K562 (cell line): Measurements from ENCODE around the gene ZBTB47. TPM values are rescaled to one million over a fixed set of nuclear protein-coding genes. Genes with fewer than 3 reads are reported as not detected.

Experiments
- CAMTA2 ChIP-seq: fragments of 250-450 bp; sonication (Bioruptor Pico); conservative IDR thresholded peaks from 2 replicates; pipeline ENCODE4 v1.5.1; 2022
- CREM ChIP-seq: IDR thresholded peaks from 2 replicates; pipeline ENCODE4 v1.6.1; 2014; ENCODE audit warnings: antibody characterized with exemption, low read depth
- GABPA ChIP-seq: fragments of 200-800 bp; sonication (Bioruptor generic); conservative IDR thresholded peaks from 2 replicates; pipeline ENCODE4 v1.6.1; 2016; ENCODE audit warnings: low read depth, missing genetic modification characterization, missing compliant biosample characterization
- HNRNPUL1 ChIP-seq: fragments of 200-400 bp; formaldehyde crosslinking; IDR thresholded peaks from 2 replicates; pipeline ENCODE4 v1.6.1; 2017; ENCODE audit warnings: low read length
- MED1 ChIP-seq: sonication (generic); formaldehyde crosslinking; IDR thresholded peaks from 2 replicates; pipeline ENCODE4 v1.8.1; 2023; ENCODE audit warnings: missing genetic modification reagents, borderline replicate concordance
- MLLT1 ChIP-seq, 2 experiments: fragments of 450-650 bp; IDR thresholded peaks; 2 replicates each; pipeline ENCODE4 v1.6.1; 2016
- NELFE ChIP-seq: IDR thresholded peaks from 2 replicates; pipeline ENCODE4 v1.6.1; 2011; ENCODE audit warnings: mild to moderate bottlenecking; ENCODE audit not compliant: insufficient read depth, insufficient read length
- NFE2 ChIP-seq: IDR thresholded peaks from 2 replicates; pipeline ENCODE4 v1.6.1; 2014; ENCODE audit warnings: antibody characterized with exemption, low read depth
- NONO ChIP-seq, 2 experiments: fragments of 200-400 bp in 1 of 2; fragments of 450-650 bp in 1 of 2; formaldehyde crosslinking in 1 of 2; IDR thresholded peaks; 2 replicates each; pipeline ENCODE4 v1.6.1; 2017; ENCODE audit warnings: low read depth in 2 of 2, mild to moderate bottlenecking in 2 of 2, moderate library complexity in 2 of 2, low read length in 1 of 2
- PPARD ChIP-seq: fragments of 250-450 bp; sonication (Bioruptor Pico); IDR thresholded peaks from 2 replicates; pipeline ENCODE4 v1.8.0; 2022; ENCODE audit warnings: inconsistent platforms, mild to moderate bottlenecking, moderate library complexity
- RBFOX2 ChIP-seq: fragments of 200-400 bp; formaldehyde crosslinking; IDR thresholded peaks from 2 replicates; pipeline ENCODE4 v1.6.1; 2017; ENCODE audit warnings: low read depth, mild to moderate bottlenecking, low read length, moderate library complexity
- SMAD1 ChIP-seq: fragments of 150-350 bp; IDR thresholded peaks from 2 replicates; pipeline ENCODE4 v1.6.1; 2014; ENCODE audit warnings: low read length, low read depth; ENCODE audit not compliant: partially characterized antibody
- ZNF318 ChIP-seq, 2 experiments: fragments of 450-650 bp; IDR thresholded peaks; 2 replicates each; pipeline ENCODE4 v1.6.1; 2016; ENCODE audit warnings: mild to moderate bottlenecking in 2 of 2, borderline replicate concordance in 1 of 2, low read depth in 1 of 2, moderate library complexity in 1 of 2
- ZNF75A ChIP-seq: fragments of 450-650 bp; formaldehyde crosslinking; IDR thresholded peaks from 2 replicates; pipeline ENCODE4 v1.4.0; 2020; ENCODE audit warnings: mild to moderate bottlenecking
- polyA plus RNA-seq, 8 experiments: library from polyadenylated mRNA; depleted of rRNA in 4 of 8; stranded (reverse) in 5 of 8; unstranded in 3 of 8; fragments of >200 nt; fragmentation: Nextera tagmentation in 2 of 8; fragmentation: Illumina TruSeq in 1 of 8; extraction: Ambion mirVana in 2 of 8; extraction: Trizol in 1 of 8; gene quantifications; 2 replicates each; pipeline versions ENCODE4 v1.2.1 to v1.2.3, GENCODE V29; 2011 to 2014; ENCODE audit warnings: inconsistent platforms in 1 of 8, missing spikeins in 1 of 8
- total RNA-seq, 7 experiments: library from RNA; depleted of rRNA in 6 of 7; stranded (reverse); fragments of >200 nt in 6 of 7; fragmentation: Illumina TruSeq in 2 of 7; extraction: Trizol in 2 of 7; gene quantifications; 2 replicates each; pipeline versions ENCODE4 v1.2.1 to v1.2.3, GENCODE V29; 2011 to 2021; ENCODE audit warnings: low replicate concordance in 1 of 7
- TF ChIP-seq, protein P1 (sequence below): fragments of 450-650 bp; formaldehyde crosslinking; IDR thresholded peaks from 2 replicates; pipeline ENCODE4 v1.4.0; 2020; ENCODE audit warnings: mild to moderate bottlenecking, mixed read lengths

The ZBTB47 gene
- total and polyA plus RNA-seq, 9 of the 15 experiments (the other 6 are each of a cell fraction or from before 2014, with no cell fraction given): 0.11 to 4.6 (median 1.7) TPM; not detected in 1

DNA sequence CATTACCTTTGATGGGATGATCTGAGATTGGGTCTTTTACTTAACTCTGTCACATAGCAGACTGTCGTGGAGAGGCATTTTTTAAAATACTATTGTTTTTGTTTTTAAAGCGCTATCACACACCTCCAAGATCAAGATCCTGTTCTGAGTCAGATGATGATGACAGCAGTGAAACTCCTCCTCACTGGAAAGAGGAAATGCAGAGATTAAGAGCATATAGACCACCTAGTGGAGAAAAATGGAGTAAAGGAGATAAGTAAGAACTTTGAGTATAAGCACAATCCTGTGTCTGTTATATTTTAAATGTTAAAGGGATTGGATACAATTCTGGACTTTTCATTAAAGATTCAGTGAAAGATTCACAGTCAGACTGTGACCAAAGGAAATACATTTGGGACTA, 18.4 kb upstream of the ZBTB47 start (continued):
- TF ChIP-seq NFE2 (peak; percentile 55), ZNF318 (IDR thresholded peaks at IDR 0.05; ENCODE audit: borderline replicate concordance in 1 of 2, low read depth in 1 of 2) (0 out of 4 replicates have a peak, but pooled peaks of 1 of the 2 experiments have one; percentile 29), CREM (peak; percentile 71), ZNF75A (no peak), NONO (IDR thresholded peaks at IDR 0.05; ENCODE audit: low read depth in 2 of 2, low read length in 1 of 2) (0 out of 4 replicates have a peak, but pooled peaks of 1 of the 2 experiments have one; percentile 43), HNRNPUL1 (no peak), RBFOX2 (no peak), SMAD1 (no peak), CAMTA2 (CRISPR knock-in tag) (no peak), MED1 (CRISPR knock-in tag) (no peak), GABPA (peak; percentile 57), MLLT1 (IDR thresholded peaks at IDR 0.05) (no peak), NELFE (no peak), PPARD (CRISPR knock-in tag) (no peak)
- TF ChIP-seq, protein P1, sequence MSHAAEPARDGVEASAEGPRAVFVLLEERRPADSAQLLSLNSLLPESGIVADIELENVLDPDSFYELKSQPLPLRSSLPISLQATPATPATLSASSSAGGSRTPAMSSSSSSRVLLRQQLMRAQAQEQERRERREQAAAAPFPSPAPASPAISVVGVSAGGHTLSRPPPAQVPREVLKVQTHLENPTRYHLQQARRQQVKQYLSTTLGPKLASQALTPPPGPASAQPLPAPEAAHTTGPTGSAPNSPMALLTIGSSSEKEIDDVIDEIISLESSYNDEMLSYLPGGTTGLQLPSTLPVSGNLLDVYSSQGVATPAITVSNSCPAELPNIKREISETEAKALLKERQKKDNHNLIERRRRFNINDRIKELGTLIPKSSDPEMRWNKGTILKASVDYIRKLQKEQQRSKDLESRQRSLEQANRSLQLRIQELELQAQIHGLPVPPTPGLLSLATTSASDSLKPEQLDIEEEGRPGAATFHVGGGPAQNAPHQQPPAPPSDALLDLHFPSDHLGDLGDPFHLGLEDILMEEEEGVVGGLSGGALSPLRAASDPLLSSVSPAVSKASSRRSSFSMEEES (CRISPR knock-in tag): no peak
